Measurements from ENCODE around the gene PTPRA.
"Not testable (repeated sequence)": the region's sequence is repeated elsewhere in the genome, so short reads cannot be mapped to it uniquely, and the experiment has no call there.

PTPRA gene

DNA sequence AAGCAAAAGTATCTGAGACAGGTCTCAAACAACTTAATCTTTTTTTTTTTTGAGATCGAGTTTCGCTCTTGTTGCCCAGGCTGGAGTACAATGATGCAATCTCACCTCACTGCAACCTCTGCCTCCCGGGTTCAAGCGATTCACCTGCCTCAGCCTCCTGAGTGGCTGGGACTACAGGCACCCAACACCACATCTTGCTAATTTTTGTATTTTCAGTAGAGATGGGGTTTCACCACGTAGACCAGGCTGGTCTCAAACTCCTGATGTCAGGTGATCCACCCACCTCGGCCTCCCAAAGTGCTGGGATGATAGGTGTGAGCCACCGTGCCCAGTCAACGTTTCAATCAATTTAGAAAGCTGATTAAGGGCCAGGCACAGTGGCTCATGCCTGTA is 200.0 kb downstream of the PTPRA start:
- not testable (repeated sequence) for DNase-seq (ENCODE audit: low read depth, low spot score)

DNA sequence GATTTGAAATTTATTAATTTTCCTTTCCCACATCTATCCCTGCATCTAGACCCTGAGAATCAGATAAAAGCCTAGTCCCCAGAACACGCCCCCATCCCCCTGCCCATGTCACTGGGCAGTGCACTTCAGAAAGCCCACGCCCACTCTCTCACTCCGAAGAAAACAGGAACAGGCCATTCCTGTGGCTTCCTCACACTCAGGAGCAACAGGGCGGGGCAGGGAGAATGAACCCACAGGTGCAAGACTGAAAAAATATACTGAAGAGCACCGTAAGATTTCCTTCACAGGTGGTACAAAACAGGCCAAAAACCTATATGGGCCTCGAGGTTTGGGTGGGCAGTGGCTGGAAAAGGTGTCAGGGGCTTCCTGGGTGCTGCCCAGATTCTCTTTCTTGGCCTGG is 201.5 kb downstream of the PTPRA start:
- no peak for DNase-seq (ENCODE audit: low read depth, low spot score)

GRCh38 chr20:3075315-3075714 is 202.0 kb downstream of the PTPRA start:
- DNase-seq (ENCODE audit: low read depth, low spot score): not testable (repeated sequence)

GRCh38 chr20:3077618-3078134 is 204.4 kb downstream of the PTPRA start:
- DNase-seq (ENCODE audit: low read depth, low spot score): no peak

DNA sequence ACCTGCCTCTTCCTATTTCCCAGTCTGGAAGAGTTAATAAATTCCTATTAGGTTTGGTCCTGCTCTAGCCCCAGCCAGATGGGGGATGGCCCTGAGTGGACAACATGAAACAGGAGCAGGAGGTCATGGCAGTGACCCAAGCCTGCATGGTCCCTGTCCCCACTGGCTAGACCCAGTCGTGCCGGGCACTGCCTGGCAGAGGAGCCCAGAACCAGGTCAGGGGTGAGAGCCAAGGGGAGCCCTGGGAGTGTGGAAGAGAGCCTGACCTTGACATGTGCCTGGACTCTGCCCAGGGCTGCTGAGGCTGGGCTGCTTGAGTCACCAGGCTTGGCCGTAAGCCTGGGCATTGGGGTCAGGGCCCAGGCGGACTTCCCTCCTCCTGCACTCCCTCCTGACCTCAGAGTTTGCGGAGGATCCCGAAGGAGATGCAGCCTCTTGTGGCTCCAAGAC is 207.7 kb downstream of the PTPRA start:
- DNase-seq (ENCODE audit: low read depth, low spot score): no peak

DNA sequence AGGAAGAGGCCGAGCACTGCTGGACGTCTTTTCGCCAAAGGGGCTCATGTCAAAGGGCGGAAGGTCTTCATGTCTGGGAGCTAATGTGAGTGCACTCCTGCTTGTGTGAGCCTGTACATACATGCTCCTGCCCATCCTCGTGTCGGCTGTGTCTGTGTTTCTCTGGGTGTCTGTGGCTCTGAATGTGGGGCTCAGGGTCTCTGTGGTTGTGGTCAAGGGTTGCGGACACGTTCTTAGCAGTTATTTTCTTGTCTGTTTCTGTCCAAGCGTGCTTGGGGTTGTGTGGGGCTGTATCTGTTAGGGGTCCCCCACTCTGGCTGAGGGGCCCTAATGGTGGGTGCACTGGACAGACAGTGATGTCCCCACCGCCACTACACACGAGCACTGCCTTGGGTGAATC is 208.4 kb downstream of the PTPRA start:
- no peak for DNase-seq (ENCODE audit: low read depth, low spot score)

- no peak for DNase-seq (ENCODE audit: low read depth, low spot score)
Observed at GRCh38 chr20:3082306-3082951, 209.1 kb downstream of the PTPRA start.

GRCh38 chr20:3082955-3083952 is 210.0 kb downstream of the PTPRA start:
- no peak for DNase-seq (ENCODE audit: low read depth, low spot score)

DNA sequence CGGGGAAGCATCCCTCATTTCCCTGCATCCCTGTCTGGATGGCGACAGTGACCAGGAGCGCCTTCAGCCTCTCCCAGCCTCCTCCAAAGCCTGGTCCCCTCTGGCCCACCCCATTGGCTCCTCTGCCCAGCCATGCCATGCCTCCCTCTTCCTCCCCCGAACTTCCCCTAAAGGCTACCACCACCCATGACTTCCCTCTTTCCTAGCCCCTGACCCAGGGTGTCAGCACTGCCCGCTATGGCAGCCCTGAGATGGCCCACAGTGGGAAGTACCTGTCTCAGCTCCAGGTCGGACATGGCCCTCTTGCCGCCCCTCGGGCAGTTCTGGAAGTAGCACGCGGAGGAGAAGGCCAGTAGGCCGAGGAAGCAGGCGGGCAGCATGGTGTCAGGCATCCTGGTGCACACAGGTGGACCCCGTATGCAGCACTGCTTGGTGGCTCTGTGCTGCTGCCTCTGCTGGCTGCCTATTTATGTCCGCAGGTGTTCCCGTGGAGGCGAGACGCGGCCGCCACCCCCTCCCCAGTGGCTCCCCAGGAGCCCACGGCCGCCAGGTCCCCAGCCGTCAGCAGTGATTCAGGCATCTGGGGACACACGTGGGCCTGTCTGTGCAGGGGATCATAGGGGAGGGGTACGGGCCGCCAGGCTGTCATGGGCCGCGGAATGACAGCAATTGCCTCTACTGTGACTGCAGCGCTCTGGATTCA is 211.2 kb downstream of the PTPRA start, which contains the start of gene AVP:
Gene AVP (minus strand): TSS at position 442 of the 703 bp plus-strand sequence. CDS start 50 bp downstream, at position 392.
- no peak for DNase-seq (ENCODE audit: low read depth, low spot score)

GRCh38 chr20:3084986-3085360 is 211.7 kb downstream of the PTPRA start:
- DNase-seq (ENCODE audit: low read depth, low spot score): no peak

GRCh38 chr20:3085571-3086072 is 212.3 kb downstream of the PTPRA start:
- no peak for DNase-seq (ENCODE audit: low read depth, low spot score)

DNA sequence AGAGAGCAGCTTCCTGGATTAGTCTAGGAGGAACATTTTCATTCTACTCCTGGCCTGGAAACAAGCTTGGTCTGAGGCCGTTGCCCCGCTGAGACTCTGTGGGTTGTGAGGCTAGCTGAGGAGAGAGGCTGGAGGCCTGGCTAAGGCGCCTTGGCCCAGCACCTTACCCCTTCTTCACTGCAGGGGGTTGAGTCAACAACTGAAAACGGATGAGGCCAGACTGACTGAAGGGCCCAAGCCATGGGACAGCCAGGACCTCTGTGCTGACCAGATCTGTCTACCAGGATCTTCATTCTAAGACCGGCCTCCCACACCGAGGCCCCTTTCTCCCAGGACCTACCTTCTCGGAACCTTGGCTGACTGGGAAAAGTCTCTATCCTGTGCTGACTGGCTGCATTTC is 214.8 kb downstream of the PTPRA start:
- no peak for DNase-seq (ENCODE audit: low read depth, low spot score)

All from activated naive CD8-positive, alpha-beta T cell treated with anti-CD3 and anti-CD28 coated beads, Interleukin-2, amount 50 U/mL, for 16 hours (primary cell).